ENCODE results near the gene ASTN1.

GRCh38 chr1:177128665-177129281, 35.7 kb downstream of the ASTN1 start:
- TF ChIP-seq, protein P1, sequence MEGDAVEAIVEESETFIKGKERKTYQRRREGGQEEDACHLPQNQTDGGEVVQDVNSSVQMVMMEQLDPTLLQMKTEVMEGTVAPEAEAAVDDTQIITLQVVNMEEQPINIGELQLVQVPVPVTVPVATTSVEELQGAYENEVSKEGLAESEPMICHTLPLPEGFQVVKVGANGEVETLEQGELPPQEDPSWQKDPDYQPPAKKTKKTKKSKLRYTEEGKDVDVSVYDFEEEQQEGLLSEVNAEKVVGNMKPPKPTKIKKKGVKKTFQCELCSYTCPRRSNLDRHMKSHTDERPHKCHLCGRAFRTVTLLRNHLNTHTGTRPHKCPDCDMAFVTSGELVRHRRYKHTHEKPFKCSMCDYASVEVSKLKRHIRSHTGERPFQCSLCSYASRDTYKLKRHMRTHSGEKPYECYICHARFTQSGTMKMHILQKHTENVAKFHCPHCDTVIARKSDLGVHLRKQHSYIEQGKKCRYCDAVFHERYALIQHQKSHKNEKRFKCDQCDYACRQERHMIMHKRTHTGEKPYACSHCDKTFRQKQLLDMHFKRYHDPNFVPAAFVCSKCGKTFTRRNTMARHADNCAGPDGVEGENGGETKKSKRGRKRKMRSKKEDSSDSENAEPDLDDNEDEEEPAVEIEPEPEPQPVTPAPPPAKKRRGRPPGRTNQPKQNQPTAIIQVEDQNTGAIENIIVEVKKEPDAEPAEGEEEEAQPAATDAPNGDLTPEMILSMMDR (conservative IDR thresholded peaks at IDR 0.05 in 1 of 2, IDR thresholded peaks at IDR 0.05 in 1 of 2; ENCODE audit: extremely low read depth in 1 of 2, insufficient read depth in 1 of 2, low read depth in 1 of 2, low read length in 2 of 2) = no peak
- no peak for TF ChIP-seq EZH2 (IDR thresholded peaks at IDR 0.05; ENCODE audit: borderline replicate concordance, low read length)
